Ishikawa (cell line): ENCODE results near the gene SSBP3.

Source experiments
- CEBPB ChIP-seq: IDR thresholded peaks from 2 replicates; pipeline ENCODE4 v1.6.1; 2012
- CREB1 ChIP-seq: IDR thresholded peaks from 2 replicates; pipeline ENCODE4 v1.6.1; 2012; ENCODE audit warnings: low read depth
- EGR1 ChIP-seq: IDR thresholded peaks from 2 replicates; pipeline ENCODE4 v1.6.1; 2012
- EP300 ChIP-seq: IDR thresholded peaks from 2 replicates; pipeline ENCODE4 v1.6.1; 2012; ENCODE audit warnings: borderline replicate concordance
- FOXM1 ChIP-seq: IDR thresholded peaks from 2 replicates; pipeline ENCODE4 v1.6.1; 2012; ENCODE audit warnings: low read depth, borderline replicate concordance
- MAX ChIP-seq: IDR thresholded peaks from 2 replicates; pipeline ENCODE4 v1.6.1; 2012
- NFIC ChIP-seq: IDR thresholded peaks from 2 replicates; pipeline ENCODE4 v1.6.1; 2012
- RAD21 ChIP-seq: IDR thresholded peaks from 2 replicates; pipeline ENCODE4 v1.6.1; 2012; ENCODE audit warnings: low read depth
- REST ChIP-seq: IDR thresholded peaks from 2 replicates; pipeline ENCODE4 v1.6.1; 2012; ENCODE audit warnings: low read depth, mild to moderate bottlenecking
- TAF1 ChIP-seq: IDR thresholded peaks from 2 replicates; pipeline ENCODE4 v1.6.1; 2012; ENCODE audit warnings: low read depth, mild to moderate bottlenecking
- TCF12 ChIP-seq: IDR thresholded peaks from 2 replicates; pipeline ENCODE4 v1.6.1; 2012; ENCODE audit warnings: low read depth
- TEAD4 ChIP-seq: IDR thresholded peaks from 2 replicates; pipeline ENCODE4 v1.6.1; 2012
- USF1 ChIP-seq: IDR thresholded peaks from 2 replicates; pipeline ENCODE4 v1.6.1; 2012
- YY1 ChIP-seq: IDR thresholded peaks from 2 replicates; pipeline ENCODE4 v1.6.1; 2012; ENCODE audit warnings: low read depth
- ZBTB7A ChIP-seq: IDR thresholded peaks from 2 replicates; pipeline ENCODE4 v1.6.1; 2012; ENCODE audit warnings: low read depth

Gene SSBP3

GRCh38 chr1:54407154-54407403 is 885 bp upstream of the SSBP3 start:
- no peak for TF ChIP-seq MAX
- TF ChIP-seq TAF1, result no peak
- no peak for TF ChIP-seq CREB1
- no peak for TF ChIP-seq NFIC
- TF ChIP-seq EGR1, result no peak
- no peak for TF ChIP-seq ZBTB7A

GRCh38 chr1:54405898-54406293 is 298 bp downstream of the SSBP3 start:
- TF ChIP-seq EGR1 (no peak), MAX (no peak), REST (no peak), CEBPB (no peak), ZBTB7A (no peak), CREB1 (no peak), EP300 (no peak), TCF12 (no peak), YY1 (no peak), USF1 (no peak), NFIC (no peak), TAF1 (no peak), RAD21 (no peak)

GRCh38 chr1:54404939-54405897 is 976 bp downstream of the SSBP3 start:
- TF ChIP-seq FOXM1 (no peak), YY1 (no peak), TAF1 (no peak), ZBTB7A (no peak), MAX (no peak), TCF12 (no peak), NFIC (no peak), TEAD4 (no peak), RAD21 (no peak), CREB1 (no peak), USF1 (no peak)

- TF ChIP-seq CREB1 (no peak), RAD21 (no peak), TAF1 (no peak), TEAD4 (no peak), EGR1 (no peak), YY1 (no peak), REST (no peak), USF1 (no peak), EP300 (no peak), FOXM1 (no peak), NFIC (no peak), TCF12 (no peak), MAX (no peak)
Observed at GRCh38 chr1:54404263-54404662, 1.9 kb downstream of the SSBP3 start.

GRCh38 chr1:54403808-54404261 is 2.4 kb downstream of the SSBP3 start:
- TF ChIP-seq CEBPB, result no peak
- TF ChIP-seq REST, result no peak
- no peak for TF ChIP-seq TCF12
- no peak for TF ChIP-seq RAD21
- TF ChIP-seq ZBTB7A, result no peak
- TF ChIP-seq MAX, result no peak
